HepG2 (cell line): ENCODE data around the gene PRRT2. TPM values are rescaled to one million over a fixed set of nuclear protein-coding genes. Genes with fewer than 3 reads are reported as not detected.
A peak's percentile ranks its signal among the peaks of the same experiment; 100 is the strongest.

ENCODE experiments used
- AKAP8 ChIP-seq: sonication (generic); formaldehyde crosslinking; IDR thresholded peaks from 2 replicates; pipeline ENCODE4 v1.5.1; 2020; ENCODE audit warnings: mild to moderate bottlenecking, missing genetic modification reagents
- CBX5 ChIP-seq: sonication (generic); formaldehyde crosslinking; IDR thresholded peaks from 2 replicates; pipeline ENCODE4 v1.4.0; 2020; ENCODE audit warnings: missing genetic modification reagents, borderline replicate concordance
- CSRNP2 ChIP-seq: sonication (generic); formaldehyde crosslinking; conservative IDR thresholded peaks from 2 replicates; pipeline ENCODE4 v1.8.0; 2022; ENCODE audit warnings: low read depth, missing genetic modification reagents
- LBX2 ChIP-seq: sonication (generic); formaldehyde crosslinking; IDR thresholded peaks from 2 replicates; pipeline ENCODE4 v1.5.0; 2020; ENCODE audit warnings: missing genetic modification reagents, mild to moderate bottlenecking, borderline replicate concordance
- PHF5A ChIP-seq: IDR thresholded peaks from one replicate; pipeline ENCODE4 v1.6.1; 2018; ENCODE audit warnings: low read depth, missing genetic modification reagents; ENCODE audit not compliant: unreplicated experiment
- SKI ChIP-seq: fragments of 450-650 bp; IDR thresholded peaks from one replicate; pipeline ENCODE4 v1.6.1; 2018; ENCODE audit warnings: mild to moderate bottlenecking; ENCODE audit not compliant: partially characterized antibody
- SP4 ChIP-seq: sonication (generic); formaldehyde crosslinking; IDR thresholded peaks from 2 replicates; pipeline ENCODE4 v1.8.1; 2023; ENCODE audit warnings: mild to moderate bottlenecking, missing genetic modification reagents
- XBP1 ChIP-seq: sonication (generic); formaldehyde crosslinking; IDR thresholded peaks from 2 replicates; pipeline ENCODE4 v1.5.0; 2020; ENCODE audit warnings: missing genetic modification reagents
- ZBTB14 ChIP-seq: sonication (generic); formaldehyde crosslinking; IDR thresholded peaks from 2 replicates; pipeline ENCODE4 v1.4.0; 2020; ENCODE audit warnings: missing genetic modification reagents
- ZBTB20 ChIP-seq: sonication (generic); formaldehyde crosslinking; IDR thresholded peaks from 2 replicates; pipeline ENCODE4 v1.8.1; 2023; ENCODE audit warnings: missing genetic modification reagents, low read depth, mild to moderate bottlenecking, borderline replicate concordance
- ZNF251 ChIP-seq: sonication (generic); formaldehyde crosslinking; IDR thresholded peaks from 2 replicates; pipeline ENCODE4 v1.9.0; 2021; ENCODE audit warnings: mild to moderate bottlenecking, missing genetic modification reagents
- ZNF292 ChIP-seq: sonication (generic); formaldehyde crosslinking; IDR thresholded peaks from 2 replicates; pipeline ENCODE4 v1.8.1; 2022; ENCODE audit warnings: mild to moderate bottlenecking, low read depth, missing genetic modification reagents, borderline replicate concordance
- ZNF530 ChIP-seq: sonication (generic); formaldehyde crosslinking; IDR thresholded peaks from 2 replicates; pipeline ENCODE4 v1.5.0; 2020; ENCODE audit warnings: low read depth, mild to moderate bottlenecking, missing genetic modification reagents
- ZNF567 ChIP-seq: sonication (generic); formaldehyde crosslinking; IDR thresholded peaks from 2 replicates; pipeline ENCODE4 v1.8.1; 2023; ENCODE audit warnings: mild to moderate bottlenecking, missing genetic modification reagents, borderline replicate concordance
- ZNF589 ChIP-seq: sonication (generic); formaldehyde crosslinking; conservative IDR thresholded peaks from 2 replicates; pipeline ENCODE4 v1.8.0; 2022; ENCODE audit warnings: mild to moderate bottlenecking, moderate library complexity, missing genetic modification reagents
- ZNF772 ChIP-seq: sonication (generic); formaldehyde crosslinking; IDR thresholded peaks from 2 replicates; pipeline ENCODE4 v1.5.0; 2020; ENCODE audit warnings: mild to moderate bottlenecking, missing genetic modification reagents
- ZNF878 ChIP-seq: sonication (generic); formaldehyde crosslinking; IDR thresholded peaks from 2 replicates; pipeline ENCODE4 v1.8.1; 2023; ENCODE audit warnings: mild to moderate bottlenecking, missing genetic modification reagents, moderate library complexity
- polyA plus RNA-seq, 8 experiments: library from polyadenylated mRNA; depleted of rRNA in 3 of 8; stranded (reverse) in 7 of 8; unstranded in 1 of 8; fragments of >200 nt; fragmentation: Illumina TruSeq in 4 of 8; extraction: Trizol in 4 of 8; gene quantifications; 2 replicates each; pipeline versions ENCODE4 v1.2.1 to v1.2.3, GENCODE V29; 2011 to 2016; ENCODE audit warnings: low read depth in 4 of 8, missing spikeins in 1 of 8, mixed read lengths in 1 of 8; ENCODE audit not compliant: insufficient read depth in 1 of 8
- total RNA-seq, 5 experiments: library from RNA; depleted of rRNA; stranded (reverse); fragments of >200 nt; fragmentation: Illumina TruSeq; extraction: Trizol; gene quantifications; 2 replicates each; pipeline ENCODE4 v1.2.3, GENCODE V29; 2016; ENCODE audit warnings: low read depth in 1 of 5
- TF ChIP-seq, protein P1 (sequence below): sonication (generic); formaldehyde crosslinking; IDR thresholded peaks from 2 replicates; pipeline ENCODE4 v1.5.0; 2020; ENCODE audit warnings: mild to moderate bottlenecking, missing genetic modification reagents
- TF ChIP-seq, protein P2 (sequence below): sonication (generic); formaldehyde crosslinking; IDR thresholded peaks from 2 replicates; pipeline ENCODE4 v1.4.0; 2020; ENCODE audit warnings: missing genetic modification reagents, mild to moderate bottlenecking, borderline replicate concordance
- TF ChIP-seq, protein P3 (sequence below): sonication (generic); formaldehyde crosslinking; IDR thresholded peaks from 2 replicates; pipeline ENCODE4 v1.5.0; 2020; ENCODE audit warnings: missing genetic modification reagents

The PRRT2 gene
- total and polyA plus RNA-seq, 2 of the 13 experiments (the other 11 are each of a cell fraction or from before 2014, with no cell fraction given) = 0.51 to 1.1 TPM

DNA sequence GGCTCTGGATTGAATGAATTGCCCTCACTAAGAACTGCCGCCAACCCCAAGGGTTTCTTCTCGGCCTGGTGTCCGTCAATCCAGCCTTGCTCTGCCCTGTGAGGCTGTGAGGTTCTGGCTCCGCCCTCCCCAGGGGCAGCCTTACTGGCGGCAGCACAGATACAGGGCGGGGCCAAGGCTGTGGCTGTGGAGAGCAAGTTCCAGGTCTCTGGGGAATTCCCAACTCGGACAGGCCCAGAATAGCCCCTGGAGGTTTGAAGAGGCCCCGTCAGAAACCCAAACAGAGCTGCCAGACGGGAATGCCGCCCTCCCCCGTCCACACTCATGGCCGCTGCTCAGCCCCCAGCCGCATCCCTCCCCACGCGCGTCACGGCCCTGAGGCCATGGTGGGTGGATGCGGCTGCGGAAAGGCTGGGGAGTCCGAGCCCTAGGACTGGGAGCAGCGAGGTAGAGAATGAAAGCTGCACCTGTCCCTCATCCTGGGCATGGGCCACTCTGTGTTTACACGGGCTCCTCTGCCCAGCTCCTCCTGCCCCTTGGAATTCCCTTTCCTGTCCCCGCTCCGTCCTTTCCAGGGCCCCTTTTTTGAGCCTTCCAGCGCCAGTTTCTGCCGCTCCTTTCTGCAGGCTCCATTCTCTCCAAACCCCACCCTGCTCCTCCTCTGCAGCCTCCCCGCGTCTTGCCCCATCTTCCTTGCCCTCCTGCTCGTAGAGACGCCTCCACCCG is 660 bp upstream of the PRRT2 start (continued):
- TF ChIP-seq ZBTB14 (CRISPR knock-in tag) (peak; percentile 54), CSRNP2 (CRISPR knock-in tag) (no peak), XBP1 (CRISPR knock-in tag) (no peak), ZNF251 (CRISPR knock-in tag) (no peak), PHF5A (peak; percentile 92), ZNF878 (CRISPR knock-in tag) (no peak), ZBTB20 (CRISPR knock-in tag) (peak; percentile 69; the same call in 1 of the 2 replicates), SP4 (CRISPR knock-in tag) (no peak), LBX2 (CRISPR knock-in tag) (no peak), CBX5 (CRISPR knock-in tag) (peak; percentile 58; the same call in 1 of the 2 replicates), ZNF567 (CRISPR knock-in tag) (no peak), ZNF292 (CRISPR knock-in tag) (peak; percentile 64), ZNF589 (CRISPR knock-in tag) (no peak), SKI (peak; percentile 30), ZNF530 (no peak), AKAP8 (CRISPR knock-in tag) (peak; percentile 90; the same call in 1 of the 2 replicates), ZNF772 (CRISPR knock-in tag) (no peak; the same call in 1 of the 2 replicates)
- TF ChIP-seq, protein P1, sequence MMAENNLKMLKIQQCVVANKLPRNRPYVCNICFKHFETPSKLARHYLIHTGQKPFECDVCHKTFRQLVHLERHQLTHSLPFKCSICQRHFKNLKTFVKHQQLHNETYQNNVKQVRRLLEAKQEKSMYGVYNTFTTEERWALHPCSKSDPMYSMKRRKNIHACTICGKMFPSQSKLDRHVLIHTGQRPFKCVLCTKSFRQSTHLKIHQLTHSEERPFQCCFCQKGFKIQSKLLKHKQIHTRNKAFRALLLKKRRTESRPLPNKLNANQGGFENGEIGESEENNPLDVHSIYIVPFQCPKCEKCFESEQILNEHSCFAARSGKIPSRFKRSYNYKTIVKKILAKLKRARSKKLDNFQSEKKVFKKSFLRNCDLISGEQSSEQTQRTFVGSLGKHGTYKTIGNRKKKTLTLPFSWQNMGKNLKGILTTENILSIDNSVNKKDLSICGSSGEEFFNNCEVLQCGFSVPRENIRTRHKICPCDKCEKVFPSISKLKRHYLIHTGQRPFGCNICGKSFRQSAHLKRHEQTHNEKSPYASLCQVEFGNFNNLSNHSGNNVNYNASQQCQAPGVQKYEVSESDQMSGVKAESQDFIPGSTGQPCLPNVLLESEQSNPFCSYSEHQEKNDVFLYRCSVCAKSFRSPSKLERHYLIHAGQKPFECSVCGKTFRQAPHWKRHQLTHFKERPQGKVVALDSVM (CRISPR knock-in tag) = peak; percentile 56
- TF ChIP-seq, protein P2, sequence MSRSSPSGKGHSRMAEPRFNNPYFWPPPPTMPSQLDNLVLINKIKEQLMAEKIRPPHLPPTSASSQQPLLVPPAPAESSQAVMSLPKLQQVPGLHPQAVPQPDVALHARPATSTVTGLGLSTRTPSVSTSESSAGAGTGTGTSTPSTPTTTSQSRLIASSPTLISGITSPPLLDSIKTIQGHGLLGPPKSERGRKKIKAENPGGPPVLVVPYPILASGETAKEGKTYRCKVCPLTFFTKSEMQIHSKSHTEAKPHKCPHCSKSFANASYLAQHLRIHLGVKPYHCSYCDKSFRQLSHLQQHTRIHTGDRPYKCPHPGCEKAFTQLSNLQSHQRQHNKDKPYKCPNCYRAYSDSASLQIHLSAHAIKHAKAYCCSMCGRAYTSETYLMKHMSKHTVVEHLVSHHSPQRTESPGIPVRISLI = no peak
- TF ChIP-seq, protein P3, sequence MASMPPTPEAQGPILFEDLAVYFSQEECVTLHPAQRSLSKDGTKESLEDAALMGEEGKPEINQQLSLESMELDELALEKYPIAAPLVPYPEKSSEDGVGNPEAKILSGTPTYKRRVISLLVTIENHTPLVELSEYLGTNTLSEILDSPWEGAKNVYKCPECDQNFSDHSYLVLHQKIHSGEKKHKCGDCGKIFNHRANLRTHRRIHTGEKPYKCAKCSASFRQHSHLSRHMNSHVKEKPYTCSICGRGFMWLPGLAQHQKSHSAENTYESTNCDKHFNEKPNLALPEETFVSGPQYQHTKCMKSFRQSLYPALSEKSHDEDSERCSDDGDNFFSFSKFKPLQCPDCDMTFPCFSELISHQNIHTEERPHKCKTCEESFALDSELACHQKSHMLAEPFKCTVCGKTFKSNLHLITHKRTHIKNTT (CRISPR knock-in tag) = no peak
